PC-3 (cell line): ENCODE data around the gene CIZ1.

ENCODE experiments used
- EZH2 ChIP-seq: fragments of 300-600 bp; sonication (generic); IDR thresholded peaks from one replicate; pipeline ENCODE4 v1.6.1; 2017; ENCODE audit warnings: antibody characterized with exemption, mild to moderate bottlenecking, low read length; ENCODE audit not compliant: unreplicated experiment
- EZH2phosphoT487 ChIP-seq: fragments of 300-600 bp; sonication (generic); IDR thresholded peaks from 2 replicates; pipeline ENCODE4 v1.6.1; 2018; ENCODE audit warnings: mild to moderate bottlenecking, antibody characterized with exemption, low read length, borderline replicate concordance
- TF ChIP-seq, protein P1 (sequence below): fragments of 300-600 bp; sonication (generic); conservative IDR thresholded peaks from 2 replicates; pipeline ENCODE4 v1.5.1; 2017; ENCODE audit warnings: antibody characterized with exemption, low read depth, mild to moderate bottlenecking, low read length

DNA sequence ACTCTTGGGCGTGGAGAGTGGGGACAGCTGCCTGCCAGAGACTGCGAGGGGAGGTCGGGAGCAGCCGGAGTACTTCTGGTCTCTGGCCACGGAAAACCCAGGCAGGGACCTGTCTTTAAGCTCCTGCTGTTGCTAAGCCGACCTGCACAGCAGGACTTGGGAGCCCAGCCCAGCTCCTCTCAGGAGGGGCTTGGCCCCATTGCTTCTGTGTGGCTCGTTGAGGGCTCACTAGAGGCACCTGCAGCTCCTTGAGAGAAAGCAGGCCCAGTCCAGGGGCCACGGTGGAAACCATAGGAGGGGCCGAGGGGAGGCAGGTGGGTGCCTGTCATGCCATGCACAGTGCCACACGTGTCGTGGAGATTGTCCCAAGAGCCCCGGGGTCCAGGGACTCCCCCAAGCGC, 45.4 kb downstream of the CIZ1 start:
- TF ChIP-seq, protein P1, sequence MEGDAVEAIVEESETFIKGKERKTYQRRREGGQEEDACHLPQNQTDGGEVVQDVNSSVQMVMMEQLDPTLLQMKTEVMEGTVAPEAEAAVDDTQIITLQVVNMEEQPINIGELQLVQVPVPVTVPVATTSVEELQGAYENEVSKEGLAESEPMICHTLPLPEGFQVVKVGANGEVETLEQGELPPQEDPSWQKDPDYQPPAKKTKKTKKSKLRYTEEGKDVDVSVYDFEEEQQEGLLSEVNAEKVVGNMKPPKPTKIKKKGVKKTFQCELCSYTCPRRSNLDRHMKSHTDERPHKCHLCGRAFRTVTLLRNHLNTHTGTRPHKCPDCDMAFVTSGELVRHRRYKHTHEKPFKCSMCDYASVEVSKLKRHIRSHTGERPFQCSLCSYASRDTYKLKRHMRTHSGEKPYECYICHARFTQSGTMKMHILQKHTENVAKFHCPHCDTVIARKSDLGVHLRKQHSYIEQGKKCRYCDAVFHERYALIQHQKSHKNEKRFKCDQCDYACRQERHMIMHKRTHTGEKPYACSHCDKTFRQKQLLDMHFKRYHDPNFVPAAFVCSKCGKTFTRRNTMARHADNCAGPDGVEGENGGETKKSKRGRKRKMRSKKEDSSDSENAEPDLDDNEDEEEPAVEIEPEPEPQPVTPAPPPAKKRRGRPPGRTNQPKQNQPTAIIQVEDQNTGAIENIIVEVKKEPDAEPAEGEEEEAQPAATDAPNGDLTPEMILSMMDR = no peak
- TF ChIP-seq EZH2phosphoT487 (no peak), EZH2 (no peak)
